H1 (cell line): ENCODE measurements around the gene C1QTNF1. TPM values are rescaled to one million over a fixed set of nuclear protein-coding genes. Genes with fewer than 3 reads are reported as not detected.

Source experiments
- CTCF ChIA-PET: fragments of 300-600 bp; sonication (Branson Sonifier 250); formaldehyde crosslinking; loops from one replicate; lab custom pipeline; 2021; ENCODE audit not compliant: partially characterized antibody; lab: Charles Lee
- POLR2A ChIA-PET: fragments of 300-600 bp; sonication (Branson Sonifier 250); formaldehyde crosslinking; loops from one replicate; lab custom pipeline; 2021; ENCODE audit warnings: inconsistent platforms; ENCODE audit not compliant: partially characterized antibody; lab: Charles Lee
- DNase-seq, 2 experiments: peaks; one replicate each; pipeline versions ENCODE4 v3.0.0 to v3.0.0-alpha.2; 2010 to 2022; ENCODE audit warnings: low spot score in 2 of 2, low read depth in 1 of 2, mixed read lengths in 1 of 2
- FAIRE-seq: peaks from 2 replicates; lab custom pipeline; 2011; peaks lifted over from hg19 to GRCh38; lab: Jason Lieb, UNC
- H2AFZ ChIP-seq: 2 replicates; pipeline ENCODE4 v1.8.1; 2012; ENCODE audit warnings: low read length, inconsistent platforms
- H2AK5ac ChIP-seq: 2 replicates; pipeline ENCODE4 v1.6.1; 2013; ENCODE audit warnings: low read depth, low read length
- H2BK120ac ChIP-seq: replicated peaks from 2 replicates; pipeline ENCODE3; 2013; ENCODE audit warnings: low read depth, low read length, inconsistent platforms
- H2BK12ac ChIP-seq: 2 replicates; pipeline ENCODE4 v1.6.1; 2013; ENCODE audit warnings: low read depth, low read length
- H2BK15ac ChIP-seq: 2 replicates; pipeline ENCODE4 v1.6.1; 2013; ENCODE audit warnings: low read length
- H2BK20ac ChIP-seq: 2 replicates; pipeline ENCODE4 v1.6.1; 2013; ENCODE audit warnings: low read length
- H2BK5ac ChIP-seq: 2 replicates; pipeline ENCODE4 v1.6.1; 2013; ENCODE audit warnings: low read depth, low read length
- H3K14ac ChIP-seq: 2 replicates; pipeline ENCODE4 v1.6.1; 2013; ENCODE audit warnings: inconsistent platforms; ENCODE audit not compliant: insufficient read length
- H3K18ac ChIP-seq: 2 replicates; pipeline ENCODE4 v1.6.1; 2013; ENCODE audit warnings: low read length; ENCODE audit errors: extremely low read depth
- H3K23ac ChIP-seq: 2 replicates; pipeline ENCODE4 v1.6.1; 2013; ENCODE audit warnings: inconsistent platforms; ENCODE audit not compliant: insufficient read length
- H3K23me2 ChIP-seq: 2 replicates; pipeline ENCODE4 v1.6.1; 2013; ENCODE audit warnings: low read depth, low read length
- H3K27ac ChIP-seq: 2 replicates; pipeline ENCODE4 v1.6.1; 2011; ENCODE audit warnings: low read depth, low read length, inconsistent platforms
- H3K27me3 ChIP-seq, 4 experiments: replicated peaks in 1 of 4; 1 replicate in 1 of 4; 2 replicates in 3 of 4; pipeline versions ENCODE4 v1.6.1 to v1.8.1; 2011 to 2013; ENCODE audit warnings: low read length in 3 of 4, mild to moderate bottlenecking in 3 of 4, inconsistent platforms in 2 of 4, mixed read lengths in 2 of 4, moderate library complexity in 1 of 4; ENCODE audit not compliant: control insufficient read depth in 3 of 4, insufficient read depth in 3 of 4; ENCODE audit errors: extremely low read depth in 1 of 4
- H3K36me3 ChIP-seq, 4 experiments: 2 replicates each; pipeline versions ENCODE4 v1.6.1 to v1.8.1; 2011 to 2013; ENCODE audit warnings: mild to moderate bottlenecking in 4 of 4, low read length in 3 of 4, moderate library complexity in 2 of 4, control low read depth in 1 of 4, inconsistent platforms in 1 of 4; ENCODE audit not compliant: insufficient read depth in 4 of 4, control insufficient read depth in 2 of 4
- H3K4ac ChIP-seq: replicated peaks from 2 replicates; pipeline ENCODE3; 2013; ENCODE audit warnings: low read length, low read depth, mixed read lengths, inconsistent platforms; ENCODE audit not compliant: insufficient read length
- H3K4me1 ChIP-seq, 4 experiments: replicated peaks in 1 of 4; 1 replicate in 1 of 4; 2 replicates in 3 of 4; pipeline versions ENCODE4 v1.6.1 to v1.8.1; 2011 to 2013; ENCODE audit warnings: low read length in 3 of 4, inconsistent platforms in 2 of 4, mixed read lengths in 1 of 4; ENCODE audit not compliant: insufficient read depth in 4 of 4, control insufficient read depth in 3 of 4
- H3K4me2 ChIP-seq, 2 experiments: 2 replicates each; pipeline versions ENCODE4 v1.6.1 to v1.8.1; 2011 to 2013; ENCODE audit warnings: low read depth in 2 of 2, low read length in 2 of 2, control low read depth in 1 of 2, inconsistent platforms in 1 of 2, mild to moderate bottlenecking in 1 of 2; ENCODE audit not compliant: insufficient read depth in 1 of 2
- H3K4me3 ChIP-seq, 4 experiments: fragments of 200-600, 300-600 bp in 1 of 4; sonication (generic), shearing (Covaris generic), sonication (Bioruptor Twin) in 1 of 4; 2 replicates each; pipeline versions ENCODE4 v1.5.1 to v1.8.1; 2011 to 2016; ENCODE audit warnings: low read length in 4 of 4, low read depth in 3 of 4, control low read depth in 2 of 4, inconsistent platforms in 2 of 4, mild to moderate bottlenecking in 2 of 4, mixed read lengths in 1 of 4, moderate library complexity in 1 of 4; ENCODE audit not compliant: insufficient read depth in 2 of 4; ENCODE audit errors: extremely low read depth in 1 of 4
- H3K56ac ChIP-seq: replicated peaks from 2 replicates; pipeline ENCODE3; 2013; ENCODE audit warnings: low read depth, mild to moderate bottlenecking, mixed read lengths, low read length, inconsistent platforms; ENCODE audit not compliant: insufficient read length
- H3K79me1 ChIP-seq: 2 replicates; pipeline ENCODE4 v1.6.1; 2013; ENCODE audit warnings: low read depth, low read length, control low read depth
- H3K79me2 ChIP-seq, 2 experiments: 2 replicates each; pipeline versions ENCODE4 v1.6.1 to v1.8.1; 2012 to 2013; ENCODE audit warnings: low read length in 2 of 2, mild to moderate bottlenecking in 2 of 2, inconsistent platforms in 1 of 2; ENCODE audit not compliant: insufficient read depth in 2 of 2, control insufficient read depth in 1 of 2
- H3K9ac ChIP-seq, 4 experiments: replicated peaks in 1 of 4; 1 replicate in 1 of 4; 2 replicates in 3 of 4; pipeline versions ENCODE4 v1.6.1 to v1.8.1; 2011 to 2013; ENCODE audit warnings: low read depth in 3 of 4, low read length in 3 of 4, control low read depth in 2 of 4, mild to moderate bottlenecking in 2 of 4, moderate library complexity in 2 of 4, inconsistent platforms in 1 of 4; ENCODE audit errors: extremely low read depth in 1 of 4
- H3K9me3 ChIP-seq, 2 experiments: 2 replicates each; pipeline versions ENCODE4 v1.6.1 to v1.8.1; 2012 to 2013; ENCODE audit warnings: mild to moderate bottlenecking in 2 of 2, moderate library complexity in 2 of 2, control low read depth in 1 of 2, inconsistent platforms in 1 of 2, low read depth in 1 of 2, low read length in 1 of 2, mixed read lengths in 1 of 2; ENCODE audit not compliant: insufficient read depth in 2 of 2
- H4K20me1 ChIP-seq, 2 experiments: replicated peaks in 1 of 2; 2 replicates each; pipeline versions ENCODE3 to v1.8.1; 2011 to 2013; ENCODE audit warnings: inconsistent platforms in 2 of 2, low read length in 2 of 2, mild to moderate bottlenecking in 1 of 2; ENCODE audit not compliant: insufficient read depth in 2 of 2, control insufficient read depth in 1 of 2
- H4K5ac ChIP-seq: 2 replicates; pipeline ENCODE4 v1.6.1; 2013; ENCODE audit warnings: low read length, low read depth, mixed read lengths, inconsistent platforms; ENCODE audit not compliant: insufficient read length
- H4K8ac ChIP-seq: 2 replicates; pipeline ENCODE4 v1.8.0; 2013; ENCODE audit warnings: mild to moderate bottlenecking, moderate library complexity, low read length, inconsistent platforms; ENCODE audit not compliant: insufficient read depth; ENCODE audit errors: extremely low read depth
- H4K91ac ChIP-seq: replicated peaks from 2 replicates; pipeline ENCODE3; 2013; ENCODE audit warnings: low read length, mixed read lengths, inconsistent platforms; ENCODE audit not compliant: insufficient read length
- ASH2L ChIP-seq: fragments of 200-600, 300-600 bp; sonication (generic); IDR thresholded peaks from one replicate; pipeline ENCODE4 v1.7.1; 2017; ENCODE audit warnings: low read length
- CBX5 ChIP-seq: fragments of 300-800, 300-1000 bp; sonication (generic); IDR thresholded peaks from 2 replicates; pipeline ENCODE4 v1.7.1; 2016; ENCODE audit warnings: antibody characterized with exemption, low read length, low read depth
- CBX8 ChIP-seq: fragments of 300-800, 300-1000 bp; sonication (generic); IDR thresholded peaks from 2 replicates; pipeline ENCODE4 v1.7.1; 2016; ENCODE audit warnings: low read depth, low read length, borderline replicate concordance
- CHD1 ChIP-seq: IDR thresholded peaks from 2 replicates; pipeline ENCODE4 v1.6.1; 2012; ENCODE audit warnings: low read depth, low read length, improper control_type of control experiment
- CREB1 ChIP-seq: IDR thresholded peaks from 2 replicates; pipeline ENCODE4 v1.6.1; 2012; ENCODE audit warnings: inconsistent platforms
- EZH2 ChIP-seq: fragments of 200-600 bp; sonication (generic); IDR thresholded peaks from 2 replicates; pipeline ENCODE4 v1.7.1; 2012; ENCODE audit warnings: low read depth, mild to moderate bottlenecking, moderate library complexity, low read length, inconsistent platforms; ENCODE audit not compliant: severe bottlenecking
- FOSL1 ChIP-seq: IDR thresholded peaks from 2 replicates; pipeline ENCODE4 v1.6.1; 2011; ENCODE audit warnings: mild to moderate bottlenecking, low read depth, low read length, moderate library complexity; ENCODE audit not compliant: insufficient read depth
- GABPA ChIP-seq: IDR thresholded peaks from 2 replicates; pipeline ENCODE4 v1.6.1; 2011; ENCODE audit warnings: mild to moderate bottlenecking, low read length, moderate library complexity, borderline replicate concordance; ENCODE audit not compliant: insufficient read depth
- PHF8 ChIP-seq: fragments of 200-600 bp; sonication (generic); conservative IDR thresholded peaks from 2 replicates; pipeline ENCODE4 v1.7.1; 2012; ENCODE audit warnings: low read depth, mild to moderate bottlenecking, inconsistent platforms, low read length, moderate library complexity
- POLR2A ChIP-seq, 2 experiments: IDR thresholded peaks; 1 replicate in 1 of 2; 2 replicates in 1 of 2; pipeline ENCODE4 v1.6.1; 2011; ENCODE audit warnings: low read depth in 2 of 2, low read length in 2 of 2, mild to moderate bottlenecking in 2 of 2; ENCODE audit errors: control extremely low read depth in 1 of 2
- RAD21 ChIP-seq, 2 experiments: IDR thresholded peaks in 1 of 2; conservative IDR thresholded peaks in 1 of 2; 2 replicates each; pipeline ENCODE4 v1.6.1; 2011; ENCODE audit warnings: low read depth in 2 of 2, low read length in 2 of 2, improper control_type of control experiment in 1 of 2, inconsistent platforms in 1 of 2, mild to moderate bottlenecking in 1 of 2, moderate library complexity in 1 of 2
- SP1 ChIP-seq: IDR thresholded peaks from 2 replicates; pipeline ENCODE4 v1.6.1; 2011; ENCODE audit warnings: low read depth, low read length
- SP2 ChIP-seq: IDR thresholded peaks from 2 replicates; pipeline ENCODE4 v1.6.1; 2012; ENCODE audit warnings: mild to moderate bottlenecking, low read length, inconsistent platforms
- SP4 ChIP-seq: IDR thresholded peaks from 2 replicates; pipeline ENCODE4 v1.6.1; 2012; ENCODE audit warnings: low read length, inconsistent platforms
- WGBS, 2 experiments: shearing (Covaris generic) in 1 of 2; methylation state at CpG; one replicate each; pipeline versions ENCODE4 v1.1.6 to v1.1.7; 2013 to 2015; ENCODE audit warnings: low lambda C conversion rate in 2 of 2, mixed read lengths in 2 of 2, inconsistent platforms in 1 of 2, low coverage in 1 of 2, missing lambda C conversion rate in 1 of 2; ENCODE audit not compliant: insufficient replicate concordance in 2 of 2, insufficient coverage in 1 of 2, insufficient read length in 1 of 2; ENCODE audit errors: extremely low coverage in 1 of 2, missing lambda C conversion rate in 1 of 2; 5-methylcytosine and 5-hydroxymethylcytosine counted together
- polyA plus RNA-seq, 7 experiments: library from polyadenylated mRNA; depleted of rRNA in 3 of 7; stranded (reverse) in 5 of 7; unstranded in 2 of 7; fragments of >200 nt in 5 of 7; fragments of 200-250 nt in 2 of 7; gene quantifications; 1 replicate in 5 of 7; 2 replicates in 1 of 7; 4 replicates in 1 of 7; pipeline versions ENCODE4 v1.2.1 to v1.2.3, GENCODE V29; 2011 to 2013; ENCODE audit warnings: missing spikeins in 2 of 7, mixed read lengths in 2 of 7
- total RNA-seq: library from RNA; stranded (reverse); fragmentation: NEBNext Ultra II Directional; extraction: Animal tissue kit (Norgen Biotek cat#: 25700); gene quantifications from 2 replicates; pipeline ENCODE4 v1.2.1, GENCODE V29; 2021

Gene C1QTNF1
- total and polyA plus RNA-seq, 2 of the 8 experiments (the other 6 are each of a cell fraction or from before 2014, with no cell fraction given) = 1.5 to 2.5 TPM

GRCh38 chr17:79083191-79083971 lies 59.4 kb downstream of the C1QTNF1 start:
- H3K4me1 ChIP-seq = peaks cover 0 to 2% (median under 1%) of the 10 kb centered on the region in 4 experiments; a peak in 1 of 7 replicates
- H3K27me3 ChIP-seq = no peaks in the 10 kb centered on the region
- POLR2A ChIA-PET = no interaction called here
- H4K91ac ChIP-seq = no peak overlapping the region
- no peak overlapping the region for H3K56ac ChIP-seq
- H3K18ac ChIP-seq = no peak overlapping the region
- H2BK12ac ChIP-seq = no peak overlapping the region
- DNase-seq = no peak
- no peaks in the 10 kb centered on the region for H3K9me3 ChIP-seq
- no peak overlapping the region for H2AFZ ChIP-seq
- H3K79me2 ChIP-seq = no peaks in the 10 kb centered on the region
- WGBS, 2 experiments = 89% methylated on average over 24 of the region's 28 CpGs; no CpG with 5 or more reads in 1 of the 2 experiments
- H4K20me1 ChIP-seq = peaks cover 6 to 9% of the 10 kb centered on the region in 2 experiments
- H2BK120ac ChIP-seq = no peak overlapping the region
- FAIRE-seq = no peak
- CTCF ChIA-PET = interaction anchor here (0.6 to 11.5 kb wide), 35 partner anchors 8 to 519 kb away, joined by 3 to 291 read pairs (median 5); partner anchors contain the start of gene ENGASE
- H3K9ac ChIP-seq = no peak overlapping the region
- no peak overlapping the region for H2AK5ac ChIP-seq
- no peak overlapping the region for H3K4ac ChIP-seq
- H3K4me3 ChIP-seq = no peak overlapping the region
- H3K23ac ChIP-seq = no peak overlapping the region
- no peak overlapping the region for H2BK5ac ChIP-seq
- H3K23me2 ChIP-seq = no peaks in the 10 kb centered on the region
- no peak overlapping the region for H4K8ac ChIP-seq
- peaks cover 2 to 11% (median 6%) of the 10 kb centered on the region in 4 experiments; a peak in 5 of 8 replicates for H3K36me3 ChIP-seq
- H3K14ac ChIP-seq = no peak overlapping the region
- no peak overlapping the region for H4K5ac ChIP-seq
- H2BK20ac ChIP-seq = no peak overlapping the region
- H3K27ac ChIP-seq = no peak overlapping the region
- no peak overlapping the region for H3K4me2 ChIP-seq
- H2BK15ac ChIP-seq = no peak overlapping the region
- no peaks in the 10 kb centered on the region for H3K79me1 ChIP-seq
- TF ChIP-seq ASH2L (no peak), CBX5 (no peak), SP4 (no peak), CHD1 (no peak), RAD21 (IDR thresholded peaks at IDR 0.05 in 1 of 2, conservative IDR thresholded peaks at IDR 0.05 in 1 of 2; ENCODE audit: low read depth in 2 of 2, low read length in 2 of 2) (no peak), FOSL1 (no peak), GABPA (no peak), CBX8 (no peak), POLR2A (IDR thresholded peaks at IDR 0.05; ENCODE audit: control extremely low read depth in 1 of 2, low read depth in 2 of 2, low read length in 2 of 2) (no peak), SP1 (no peak), PHF8 (no peak), EZH2 (no peak), CREB1 (no peak), SP2 (no peak)
